GM19397 (cell line): ENCODE results near the gene RUVBL2.

ENCODE experiments used
- ATAC-seq: cut with Tn5 transposase; IDR thresholded peaks from one replicate; pipeline ENCODE4 v1.9.1; 2021; ENCODE audit warnings: mild to moderate bottlenecking, moderate library complexity; ENCODE audit not compliant: unreplicated experiment

The RUVBL2 gene

DNA sequence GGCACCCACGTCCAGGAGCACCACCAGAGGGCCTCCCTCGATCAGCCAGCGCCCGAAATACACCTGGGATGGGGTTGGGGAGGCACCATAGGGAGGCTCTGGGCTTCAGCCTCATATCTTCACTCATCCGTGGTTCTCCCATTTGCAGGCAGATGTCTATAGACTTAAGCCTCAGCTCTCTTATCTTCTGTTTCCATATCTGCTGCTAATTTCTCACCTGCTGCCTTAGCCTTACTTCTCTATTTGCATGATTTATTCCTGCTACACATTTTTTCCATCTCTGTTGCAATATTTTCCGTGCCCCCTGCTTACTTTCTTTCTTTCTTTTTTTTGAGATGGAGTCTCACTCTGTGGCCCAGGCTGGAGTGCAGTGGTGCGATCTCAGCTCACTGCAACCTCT lies 6.4 kb upstream of the RUVBL2 start:
- no peak for ATAC-seq

- ATAC-seq: no peak
Observed at GRCh38 chr19:48988286-48988685, 5.4 kb upstream of the RUVBL2 start.

DNA sequence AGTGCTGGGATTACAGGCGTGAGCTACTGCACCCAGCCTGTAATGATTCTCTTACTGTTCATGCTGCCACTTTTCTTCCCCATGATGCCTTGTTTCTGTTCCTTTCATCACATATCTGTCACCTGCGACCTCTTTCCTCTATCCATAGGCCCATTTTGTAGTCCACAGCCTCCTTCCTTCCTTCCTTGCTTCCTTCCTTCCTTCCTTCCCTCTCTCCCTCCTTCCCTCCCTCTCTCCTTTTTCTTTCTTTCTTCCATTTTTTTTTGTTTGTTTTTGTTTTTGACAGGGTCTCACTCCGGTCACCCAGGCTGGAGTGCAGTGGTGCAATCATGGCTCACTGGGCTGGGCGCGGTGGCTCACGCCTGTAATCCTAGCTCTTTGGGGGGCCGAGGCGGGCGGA lies 4.8 kb upstream of the RUVBL2 start:
- no peak for ATAC-seq

DNA sequence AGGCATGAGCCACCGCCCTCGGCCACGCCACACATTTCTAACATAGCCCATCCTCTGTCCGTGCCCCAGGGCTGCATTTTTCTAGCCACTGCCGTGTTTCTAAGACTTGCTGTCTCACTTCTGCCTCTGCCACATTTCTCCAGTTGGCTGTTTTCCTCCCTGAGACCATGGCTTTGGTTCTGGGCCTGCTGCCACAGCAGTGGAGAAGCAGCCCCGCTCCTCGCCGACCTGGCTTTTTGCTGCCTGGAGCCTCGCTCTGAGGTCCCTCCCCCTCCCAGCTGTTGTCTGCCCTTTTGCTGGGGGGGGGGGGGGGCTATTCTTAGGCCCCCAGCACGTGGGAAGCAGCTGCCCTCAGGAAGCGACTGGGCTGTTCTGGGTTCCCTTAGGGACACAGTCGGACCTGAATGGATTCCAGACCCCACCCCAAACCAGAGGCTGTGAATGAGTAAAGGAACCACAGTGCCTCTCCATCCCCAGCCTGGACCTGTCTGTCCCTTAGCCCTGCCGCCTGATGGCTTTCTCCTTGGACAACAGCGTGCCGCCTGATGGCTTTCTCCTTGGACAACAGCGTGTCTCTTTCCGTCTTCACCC lies 3.9 kb upstream of the RUVBL2 start:
- no peak for ATAC-seq

DNA sequence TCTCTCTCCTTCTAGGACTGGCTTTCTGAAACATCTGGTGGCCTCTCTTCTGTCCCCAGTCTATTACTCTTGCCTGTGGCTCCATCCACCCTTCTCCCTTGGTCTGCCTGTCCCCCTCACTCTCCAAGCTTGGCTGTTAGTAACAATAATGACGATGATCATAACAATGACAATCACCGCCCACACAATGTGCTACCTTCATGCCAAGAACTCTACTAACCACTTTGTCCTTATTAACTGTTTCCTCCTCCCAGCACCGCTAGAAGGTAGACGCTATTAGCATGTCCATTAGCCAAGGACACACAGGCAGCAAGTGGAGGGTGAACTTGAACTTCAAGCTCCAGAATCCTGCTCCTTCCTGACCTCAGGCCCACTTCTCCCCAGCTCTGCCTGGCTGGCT lies 3.3 kb upstream of the RUVBL2 start:
- no peak for ATAC-seq

DNA sequence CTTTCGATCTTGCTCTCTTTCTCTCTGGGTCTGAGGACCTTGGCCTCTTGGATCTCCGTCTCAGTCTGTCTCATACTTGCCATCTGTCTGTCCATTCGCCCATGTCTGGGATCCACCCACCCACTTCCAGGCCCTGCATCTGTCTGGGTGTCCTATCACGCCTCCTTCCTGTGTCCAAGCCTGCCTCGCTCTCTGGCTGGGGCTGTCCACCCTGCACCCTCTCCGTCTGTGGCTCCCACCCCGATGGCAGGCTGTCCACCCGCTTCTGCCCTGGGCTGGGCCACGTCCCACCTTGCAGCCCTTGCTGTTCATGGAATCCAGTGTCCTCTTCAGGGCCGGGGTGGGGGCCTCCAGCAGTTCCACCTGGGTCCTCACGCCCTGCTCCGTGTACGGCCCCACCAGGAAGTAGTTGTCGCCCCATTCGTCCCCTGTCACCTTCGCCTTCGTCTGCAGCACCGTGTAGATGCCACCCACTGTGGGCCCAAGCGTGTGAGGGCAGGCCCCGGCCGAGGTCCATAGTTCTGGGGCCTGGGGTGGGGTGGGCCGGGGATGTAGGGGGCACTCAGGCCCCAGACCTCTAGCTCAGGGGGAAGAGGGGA lies 2.6 kb upstream of the RUVBL2 start:
- ATAC-seq: no peak

- ATAC-seq: no peak
Observed at GRCh38 chr19:48991873-48992580, 1.7 kb upstream of the RUVBL2 start.

DNA sequence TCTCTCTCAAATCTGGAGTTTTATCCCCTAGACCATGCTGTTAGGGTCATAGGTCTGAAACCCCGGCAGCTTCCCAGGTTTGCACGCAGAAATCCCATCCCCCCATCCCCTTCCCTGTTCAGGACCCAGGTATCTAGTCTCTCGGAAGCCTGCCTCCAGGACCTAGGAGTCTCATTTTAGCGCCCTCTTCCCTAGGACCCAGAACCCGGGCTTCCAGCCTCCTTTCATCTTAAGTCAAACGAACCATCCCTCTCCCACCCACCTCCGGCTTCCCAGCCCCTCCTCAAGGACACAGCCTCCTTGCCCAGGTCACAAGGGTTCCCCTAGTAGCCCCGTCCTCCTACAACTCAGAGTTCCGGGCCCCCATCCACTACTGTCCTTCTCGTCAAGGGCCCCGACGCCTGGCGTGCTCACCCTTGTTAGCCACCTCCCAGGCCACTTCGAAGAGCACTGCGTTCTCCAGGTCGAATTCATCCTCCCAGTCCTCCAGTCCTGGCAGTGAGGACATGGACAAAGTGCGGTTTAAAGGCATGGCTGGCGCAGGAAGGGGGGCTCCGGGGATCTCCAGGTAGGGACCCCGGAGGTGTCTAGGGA lies 1.0 kb upstream of the RUVBL2 start:
- no peak for ATAC-seq

DNA sequence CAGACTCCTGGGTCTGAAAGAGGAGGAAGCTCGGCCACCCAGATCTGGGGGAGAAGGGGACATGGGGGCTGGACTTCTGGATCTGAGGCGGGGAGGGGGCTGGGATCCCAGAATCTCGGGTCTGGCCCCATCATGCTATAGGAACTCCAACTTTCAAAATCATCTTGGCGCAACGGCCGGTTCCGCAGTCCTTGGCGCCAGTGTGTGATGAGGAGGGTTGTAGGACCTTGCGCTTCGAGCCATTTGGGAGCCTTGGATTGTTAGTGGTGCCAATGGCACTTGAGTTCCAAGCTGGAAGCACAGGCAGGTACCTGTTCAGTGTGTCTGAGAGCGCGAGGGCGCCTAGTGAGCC lies 324 bp downstream of the RUVBL2 start:
- no peak for ATAC-seq

DNA sequence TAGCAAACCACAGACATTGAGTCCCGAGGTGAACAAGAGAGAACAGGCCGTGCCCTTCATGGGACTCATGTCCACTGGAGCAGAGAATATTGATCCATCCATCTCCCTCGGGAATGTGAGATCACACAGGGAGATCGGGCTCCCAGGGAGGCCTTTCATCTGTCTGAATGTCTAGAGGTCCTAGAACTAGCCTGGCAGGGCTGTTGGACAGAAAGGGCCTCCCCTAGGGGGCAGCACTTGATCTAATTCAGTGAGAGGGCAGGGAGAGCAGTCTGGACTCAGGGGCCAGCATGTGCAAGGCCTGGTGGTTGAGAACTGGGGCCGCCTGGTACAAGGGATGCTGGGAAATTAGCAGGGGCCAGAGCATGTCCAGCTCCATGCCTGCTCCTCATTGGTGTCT lies 4.3 kb downstream of the RUVBL2 start:
- no peak for ATAC-seq

GRCh38 chr19:48999481-49000325 lies 6.0 kb downstream of the RUVBL2 start:
- no peak for ATAC-seq

DNA sequence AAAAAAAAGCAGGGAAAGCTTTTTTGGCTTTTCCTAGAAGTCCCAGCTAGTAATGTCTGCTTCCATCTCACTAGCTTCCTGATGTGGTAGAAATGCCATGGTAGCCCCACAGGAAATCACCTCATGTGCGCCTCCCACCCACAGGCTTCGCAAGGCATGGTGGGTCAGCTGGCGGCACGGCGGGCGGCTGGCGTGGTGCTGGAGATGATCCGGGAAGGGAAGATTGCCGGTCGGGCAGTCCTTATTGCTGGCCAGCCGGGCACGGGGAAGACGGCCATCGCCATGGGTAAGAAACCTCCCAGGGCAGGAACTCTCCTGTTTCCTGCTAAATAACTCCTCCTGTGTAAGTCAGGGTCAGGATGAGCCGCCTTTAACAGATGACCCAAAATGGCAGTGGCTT lies 10.4 kb downstream of the RUVBL2 start:
- no peak for ATAC-seq

GRCh38 chr19:49004964-49005614 lies 11.4 kb downstream of the RUVBL2 start:
- ATAC-seq: no peak

GRCh38 chr19:49006905-49007304 lies 13.2 kb downstream of the RUVBL2 start:
- ATAC-seq: no peak

GRCh38 chr19:49009828-49010227 lies 16.1 kb downstream of the RUVBL2 start:
- ATAC-seq: no peak

GRCh38 chr19:49010453-49010852 lies 16.8 kb downstream of the RUVBL2 start:
- ATAC-seq: no peak

GRCh38 chr19:49011194-49011593 lies 17.5 kb downstream of the RUVBL2 start:
- ATAC-seq: no peak

GRCh38 chr19:49014123-49014869 lies 20.6 kb downstream of the RUVBL2 start:
- ATAC-seq: no peak

- ATAC-seq: no peak
Observed at GRCh38 chr19:49014870-49015255, 21.2 kb downstream of the RUVBL2 start.
